SU-DHL-6 (cell line): ENCODE results near the gene HDGFL2.
"Not testable (repeated sequence)": the region's sequence is repeated elsewhere in the genome, so short reads cannot be mapped to it uniquely, and the experiment has no call there.

Experiments used
- H2AFZ ChIP-seq: fragments of 200-600 bp; sonication (generic); 2 replicates; pipeline ENCODE4 v1.6.1; 2014; ENCODE audit warnings: low read depth, mild to moderate bottlenecking, moderate library complexity, mixed read lengths, antibody characterized with exemption, low read length; ENCODE audit not compliant: severe bottlenecking
- H3F3A ChIP-seq: fragments of 200-600 bp; shearing (Covaris generic); 2 replicates; pipeline ENCODE4 v1.6.0; 2016; ENCODE audit warnings: antibody characterized with exemption, mild to moderate bottlenecking; ENCODE audit not compliant: insufficient read depth
- H3K27ac ChIP-seq: fragments of 200-600 bp; sonication (generic); 2 replicates; pipeline ENCODE4 v1.5.1; 2016; ENCODE audit warnings: low read depth, mild to moderate bottlenecking, low read length, moderate library complexity, mixed read lengths
- H3K27me3 ChIP-seq: fragments of 200-600 bp; sonication (generic), shearing (Covaris generic); 2 replicates; pipeline ENCODE4 v1.6.0; 2014; ENCODE audit warnings: mild to moderate bottlenecking, low read length
- H3K36me3 ChIP-seq: fragments of 200-600 bp; sonication (generic); 2 replicates; pipeline ENCODE4 v1.6.1; 2014; ENCODE audit warnings: mild to moderate bottlenecking, low read length, mixed read lengths
- H3K4me2 ChIP-seq: fragments of 300-600, 200-600 bp; shearing (Covaris generic), sonication (generic); 2 replicates; pipeline ENCODE4 v1.6.0; 2014; ENCODE audit warnings: low read length, low read depth, mild to moderate bottlenecking; ENCODE audit not compliant: poor library complexity, severe bottlenecking
- H3K4me3 ChIP-seq: fragments of 200-600 bp; sonication (generic); 2 replicates; pipeline ENCODE4 v1.5.1; 2014; ENCODE audit warnings: antibody characterized with exemption, low read length, mild to moderate bottlenecking, mixed read lengths; ENCODE audit not compliant: insufficient read depth, poor library complexity, severe bottlenecking
- H3K79me2 ChIP-seq: fragments of 200-600 bp; sonication (generic); 2 replicates; pipeline ENCODE4 v1.6.1; 2014; ENCODE audit warnings: mild to moderate bottlenecking, low read length, moderate library complexity; ENCODE audit not compliant: insufficient read depth
- H3K9ac ChIP-seq: fragments of 200-600 bp; sonication (generic); 2 replicates; pipeline ENCODE4 v1.7.0; 2014; ENCODE audit warnings: mild to moderate bottlenecking, low read length
- H3K9me2 ChIP-seq: fragments of 200-600 bp; sonication (generic); replicated peaks from 2 replicates; pipeline ENCODE4 v1.6.1; 2014; ENCODE audit warnings: low read length; ENCODE audit not compliant: insufficient read depth
- H3K9me3 ChIP-seq: fragments of 200-600 bp; sonication (generic); 2 replicates; pipeline ENCODE4 v1.6.1; 2014; ENCODE audit warnings: low read length, mixed read lengths; ENCODE audit not compliant: insufficient read depth
- H4K20me1 ChIP-seq: fragments of 200-600 bp; sonication (generic); 2 replicates; pipeline ENCODE4 v1.6.1; 2014; ENCODE audit warnings: low read depth, mild to moderate bottlenecking, antibody characterized with exemption, low read length, moderate library complexity, mixed read lengths
- CTCF ChIP-seq: fragments of 200-600 bp; sonication (generic); IDR thresholded peaks from one replicate; pipeline ENCODE4 v1.5.1; 2017; ENCODE audit warnings: antibody characterized with exemption, mild to moderate bottlenecking, low read length, moderate library complexity; ENCODE audit not compliant: insufficient read depth, poor library complexity, severe bottlenecking
- EZH2phosphoT487 ChIP-seq: fragments of 200-600 bp; sonication (generic), shearing (Covaris generic); conservative IDR thresholded peaks from 2 replicates; pipeline ENCODE4 v1.6.1; 2018; ENCODE audit warnings: mild to moderate bottlenecking, antibody characterized with exemption, low read length, moderate library complexity, mixed read lengths

HDGFL2 gene

GRCh38 chr19:4539169-4539692 is 67.1 kb downstream of the HDGFL2 start:
- H3K27me3 ChIP-seq: no peaks in the 10 kb centered on the region
- H3F3A ChIP-seq: no peaks in the 10 kb centered on the region
- no peaks in the 10 kb centered on the region for H4K20me1 ChIP-seq
- H3K79me2 ChIP-seq: no peaks in the 10 kb centered on the region
- TF ChIP-seq CTCF: no peak
- no peak overlapping the region for H3K4me3 ChIP-seq
- no peaks in the 10 kb centered on the region for H3K9me3 ChIP-seq
- H3K36me3 ChIP-seq: no peaks in the 10 kb centered on the region
- H3K27ac ChIP-seq: no peak overlapping the region
- H3K9me2 ChIP-seq: no peaks in the 10 kb centered on the region
- H2AFZ ChIP-seq: no peak overlapping the region
- no peak overlapping the region for H3K4me2 ChIP-seq
- H3K9ac ChIP-seq: no peak overlapping the region

- TF ChIP-seq CTCF: no peak
- TF ChIP-seq EZH2phosphoT487: no peak
- Histone ChIP-seq H3F3A (no peaks in the 10 kb centered on the region), H3K27me3 (no peaks in the 10 kb centered on the region), H3K9me2 (no peaks in the 10 kb centered on the region), H3K27ac (no peak within 1 kb of the TSS), H3K9me3 (no peaks in the 10 kb centered on the region), H3K36me3 (no peaks in the 10 kb centered on the region), H3K79me2 (no peaks in the 10 kb centered on the region), H3K4me3 (no peak within 1 kb of the TSS), H3K4me2 (no peak within 1 kb of the TSS), H3K9ac (no peak within 1 kb of the TSS), H2AFZ (no peak within 1 kb of the TSS), H4K20me1 (no peaks in the 10 kb centered on the region)
Observed at GRCh38 chr19:4539693-4540581, 67.8 kb downstream of the HDGFL2 start, which contains the start of gene LRG1. Gene LRG1, minus strand, starts transcription at chr19:4540036. Its CDS starts 23 bp downstream, at chr19:4540013.

- H4K20me1 ChIP-seq: no peaks in the 10 kb centered on the region
- no peak overlapping the region for H3K4me2 ChIP-seq
- H3K27me3 ChIP-seq: no peaks in the 10 kb centered on the region
- H3K9me2 ChIP-seq: no peaks in the 10 kb centered on the region
- H3F3A ChIP-seq: no peaks in the 10 kb centered on the region
- H3K9me3 ChIP-seq: no peaks in the 10 kb centered on the region
- H3K36me3 ChIP-seq: no peaks in the 10 kb centered on the region
- H3K4me3 ChIP-seq: no peak overlapping the region
- no peaks in the 10 kb centered on the region for H3K79me2 ChIP-seq
- H3K27ac ChIP-seq: no peak overlapping the region
- TF ChIP-seq CTCF (no peak), EZH2phosphoT487 (no peak)
- H2AFZ ChIP-seq: no peak overlapping the region
- no peak overlapping the region for H3K9ac ChIP-seq
Observed at GRCh38 chr19:4541114-4541805, 69.2 kb downstream of the HDGFL2 start.

GRCh38 chr19:4541806-4542145 is 69.7 kb downstream of the HDGFL2 start:
- H3F3A ChIP-seq, H3K79me2 ChIP-seq, H3K9me3 ChIP-seq, H3K36me3 ChIP-seq, H3K4me2 ChIP-seq, H3K9me2 ChIP-seq, H3K9ac ChIP-seq, H4K20me1 ChIP-seq, H3K27me3 ChIP-seq, H2AFZ ChIP-seq, H3K4me3 ChIP-seq, H3K27ac ChIP-seq: not testable (repeated sequence)
